ENCODE measurements around the gene MFN1.
A peak's percentile ranks its signal among the peaks of the same experiment; 100 is the strongest.

The MFN1 gene

GRCh38 chr3:179348325-179349013 lies 960 bp downstream of the MFN1 start:
- H3K9me3 ChIP-seq (ENCODE audit: insufficient read depth, low read length) = no peaks in the 10 kb centered on the region

GRCh38 chr3:179355996-179356395 lies 8.5 kb downstream of the MFN1 start:
- no peak overlapping the region for H3K9ac ChIP-seq (ENCODE audit: low read length)
- H3K4me3 ChIP-seq (ENCODE audit: low read length) = no peak overlapping the region
- no peak overlapping the region for H3K27ac ChIP-seq (ENCODE audit: low read length)
- peaks cover 23% of the 10 kb centered on the region for H4K20me1 ChIP-seq (ENCODE audit: insufficient read depth, low read length)
- no peaks in the 10 kb centered on the region for H3K9me3 ChIP-seq (ENCODE audit: insufficient read depth, low read length)
- H3K79me2 ChIP-seq (ENCODE audit: low read length) = peaks cover 7% of the 10 kb centered on the region; the same call in 1 of the 2 replicates
- no peak overlapping the region for H2AFZ ChIP-seq (ENCODE audit: low read depth, low read length)
- TF ChIP-seq EZH2phosphoT487 (IDR thresholded peaks at IDR 0.05; ENCODE audit: low read depth) (no peak), CTCF (IDR thresholded peaks at IDR 0.05; ENCODE audit: low read depth, low read length) (no peak)
- no peaks in the 10 kb centered on the region for H3K4me1 ChIP-seq (ENCODE audit: low read length)
- H3K27me3 ChIP-seq (ENCODE audit: low read depth, low read length) = no peaks in the 10 kb centered on the region
- H3K4me2 ChIP-seq (ENCODE audit: low read length) = no peak overlapping the region
- H3K36me3 ChIP-seq (replicated peaks; ENCODE audit: low read depth, low read length) = peaks cover 64% of the 10 kb centered on the region

More at GRCh38 chr3:179348325-179349013, 960 bp downstream of the MFN1 start:
- peak overlapping the region; percentile 87 for H3K9ac ChIP-seq (ENCODE audit: low read length)
- H4K20me1 ChIP-seq (ENCODE audit: insufficient read depth, low read length) = peaks cover 6% of the 10 kb centered on the region; the same call in 1 of the 2 replicates
- H3K4me1 ChIP-seq (ENCODE audit: low read length) = peaks cover 27% of the 10 kb centered on the region
- TF ChIP-seq EZH2phosphoT487 (IDR thresholded peaks at IDR 0.05; ENCODE audit: low read depth) = no peak
- no peak for TF ChIP-seq CTCF (IDR thresholded peaks at IDR 0.05; ENCODE audit: low read depth, low read length)
- no peak overlapping the region; the same call in 1 of the 2 replicates for H2AFZ ChIP-seq (ENCODE audit: low read depth, low read length)
- peaks cover 36% of the 10 kb centered on the region for H3K36me3 ChIP-seq (replicated peaks; ENCODE audit: low read depth, low read length)
- H3K4me3 ChIP-seq (ENCODE audit: low read length) = peak overlapping the region; percentile 92
- peak overlapping the region; percentile 97 for H3K4me2 ChIP-seq (ENCODE audit: low read length)
- peak overlapping the region; percentile 86 for H3K27ac ChIP-seq (ENCODE audit: low read length)
- no peaks in the 10 kb centered on the region for H3K27me3 ChIP-seq (ENCODE audit: low read depth, low read length)
- peaks cover 35% of the 10 kb centered on the region for H3K79me2 ChIP-seq (ENCODE audit: low read length)

GRCh38 chr3:179363332-179363731 lies 15.8 kb downstream of the MFN1 start:
- H2AFZ ChIP-seq (ENCODE audit: low read depth, low read length) = no peak overlapping the region
- H3K4me3 ChIP-seq (ENCODE audit: low read length) = no peak overlapping the region

More at GRCh38 chr3:179363332-179363731, 15.8 kb downstream of the MFN1 start:
- Histone ChIP-seq H3K27me3 (ENCODE audit: low read depth, low read length) (no peaks in the 10 kb centered on the region), H3K9me3 (ENCODE audit: insufficient read depth, low read length) (no peaks in the 10 kb centered on the region), H3K4me1 (ENCODE audit: low read length) (no peaks in the 10 kb centered on the region), H3K4me2 (ENCODE audit: low read length) (no peak overlapping the region), H3K79me2 (ENCODE audit: low read length) (no peaks in the 10 kb centered on the region), H4K20me1 (ENCODE audit: insufficient read depth, low read length) (peaks cover 8% of the 10 kb centered on the region), H3K36me3 (replicated peaks; ENCODE audit: low read depth, low read length) (peaks cover 41% of the 10 kb centered on the region), H3K9ac (ENCODE audit: low read length) (no peak overlapping the region), H3K27ac (ENCODE audit: low read length) (no peak overlapping the region)
- TF ChIP-seq EZH2phosphoT487 (IDR thresholded peaks at IDR 0.05; ENCODE audit: low read depth) (no peak), CTCF (IDR thresholded peaks at IDR 0.05; ENCODE audit: low read depth, low read length) (no peak)

Measured in OCI-LY3 (cell line).